Measurements from ENCODE around the gene KIF22.

Gene KIF22

DNA sequence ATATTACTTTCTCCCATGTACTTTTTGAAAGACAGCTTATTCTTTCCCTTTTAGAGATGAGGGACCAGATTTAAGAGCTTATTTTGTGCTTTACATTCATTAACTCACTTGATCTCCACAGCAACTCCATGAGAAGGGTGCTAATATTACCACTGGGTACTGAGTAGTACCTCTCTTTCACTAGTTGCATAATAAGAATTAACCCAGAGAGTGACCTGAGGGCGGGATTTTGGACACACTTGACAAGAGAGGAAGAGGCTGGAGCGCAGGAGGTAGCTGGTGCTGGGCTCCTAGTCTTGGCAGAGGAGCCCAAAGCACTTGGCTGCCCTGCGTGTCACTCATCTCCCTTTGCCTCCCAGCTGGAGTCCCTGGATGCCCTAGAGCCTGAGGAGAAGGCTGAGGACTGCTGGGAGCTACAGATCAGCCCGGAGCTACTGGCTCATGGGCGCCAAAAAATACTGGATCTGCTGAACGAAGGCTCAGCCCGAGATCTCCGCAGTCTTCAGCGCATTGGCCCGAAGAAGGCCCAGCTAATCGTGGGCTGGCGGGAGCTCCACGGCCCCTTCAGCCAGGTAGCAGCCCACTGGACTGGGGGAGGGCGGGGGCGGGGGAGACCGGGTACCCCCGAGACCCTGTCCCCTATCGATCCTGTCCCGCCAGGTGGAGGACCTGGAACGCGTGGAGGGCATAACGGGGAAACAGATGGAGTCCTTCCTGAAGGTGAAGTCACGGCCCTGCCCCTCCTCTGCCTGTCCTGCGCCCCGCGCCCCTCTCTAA lies 14.1 kb downstream of the KIF22 start:
- peak in 1 of 2 experiments; percentile 53 for DNase-seq

DNA sequence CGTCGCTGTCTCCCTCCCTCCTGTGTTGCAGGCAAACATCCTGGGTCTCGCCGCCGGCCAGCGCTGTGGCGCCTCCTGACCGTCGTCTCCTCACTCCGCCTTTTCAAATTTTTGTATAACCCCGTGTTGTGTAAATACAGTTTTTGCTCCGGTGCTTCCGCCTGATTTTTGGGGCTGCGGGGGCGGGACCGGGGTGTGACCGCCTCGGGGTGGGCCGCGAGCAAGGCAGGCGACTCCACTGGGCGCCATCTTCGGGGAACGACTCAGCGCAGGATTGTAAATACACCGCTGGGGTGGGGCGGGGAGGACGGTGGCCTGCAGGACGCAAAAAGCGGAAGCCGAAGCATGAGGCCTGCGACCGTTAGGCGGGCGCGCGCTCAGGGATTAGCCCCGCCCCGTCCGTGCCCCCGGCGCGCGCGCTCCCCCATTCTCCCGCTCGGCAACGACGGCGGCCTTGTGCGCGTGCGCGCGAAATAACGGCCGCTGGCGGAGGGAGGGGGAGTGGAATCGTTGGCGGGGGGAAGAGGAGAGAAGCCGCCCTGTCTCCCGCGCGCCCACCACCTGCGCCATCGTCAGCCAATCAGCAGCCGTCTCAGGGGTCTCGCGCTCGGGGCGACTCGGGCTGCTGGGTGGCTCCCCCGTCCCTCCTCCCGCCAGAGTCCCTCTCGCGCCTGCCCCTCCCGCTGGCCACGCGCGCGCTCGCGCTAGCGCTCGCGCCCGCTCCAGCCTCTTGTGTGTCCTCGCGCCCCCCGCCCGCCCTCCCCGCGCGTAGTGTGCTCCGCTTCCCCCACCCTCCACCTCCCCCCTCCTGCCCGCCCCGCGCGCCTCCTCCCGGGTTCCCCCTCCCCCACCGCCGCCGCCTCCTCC lies 14.9 kb downstream of the KIF22 start:
- DNase-seq = peak; percentile 98 to 100

DNA sequence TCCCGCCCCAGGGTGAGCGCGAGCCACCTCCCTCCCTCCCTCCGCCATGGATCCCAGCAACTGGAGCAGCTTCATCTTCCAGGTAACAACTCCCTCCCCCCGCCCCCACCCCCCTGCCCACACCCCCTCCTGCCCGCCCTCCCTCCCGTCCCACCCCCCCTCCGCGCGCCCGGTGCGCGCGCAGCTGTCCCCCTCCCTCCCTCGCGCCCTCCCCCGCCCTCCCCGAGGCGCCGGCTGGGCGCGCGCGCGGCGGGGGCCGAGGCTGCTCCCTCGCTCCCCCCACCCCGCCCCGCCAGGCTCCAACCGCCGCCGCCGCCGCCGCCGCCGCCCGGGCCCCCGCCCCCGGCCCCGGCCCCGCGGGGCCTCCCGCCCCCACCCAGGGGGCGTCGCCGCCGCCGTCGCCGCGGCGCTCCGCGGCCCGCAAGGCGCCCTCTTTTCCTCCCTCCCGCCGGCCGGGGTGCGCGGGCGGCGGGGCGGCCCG lies 15.6 kb downstream of the KIF22 start, which contains the start of gene MAZ:
TSS of gene MAZ (plus strand) at position 431 of the 481 bp plus-strand sequence. CDS start 173 bp downstream, outside the sequence.
- DNase-seq = peak; percentile 94 to 95

DNA sequence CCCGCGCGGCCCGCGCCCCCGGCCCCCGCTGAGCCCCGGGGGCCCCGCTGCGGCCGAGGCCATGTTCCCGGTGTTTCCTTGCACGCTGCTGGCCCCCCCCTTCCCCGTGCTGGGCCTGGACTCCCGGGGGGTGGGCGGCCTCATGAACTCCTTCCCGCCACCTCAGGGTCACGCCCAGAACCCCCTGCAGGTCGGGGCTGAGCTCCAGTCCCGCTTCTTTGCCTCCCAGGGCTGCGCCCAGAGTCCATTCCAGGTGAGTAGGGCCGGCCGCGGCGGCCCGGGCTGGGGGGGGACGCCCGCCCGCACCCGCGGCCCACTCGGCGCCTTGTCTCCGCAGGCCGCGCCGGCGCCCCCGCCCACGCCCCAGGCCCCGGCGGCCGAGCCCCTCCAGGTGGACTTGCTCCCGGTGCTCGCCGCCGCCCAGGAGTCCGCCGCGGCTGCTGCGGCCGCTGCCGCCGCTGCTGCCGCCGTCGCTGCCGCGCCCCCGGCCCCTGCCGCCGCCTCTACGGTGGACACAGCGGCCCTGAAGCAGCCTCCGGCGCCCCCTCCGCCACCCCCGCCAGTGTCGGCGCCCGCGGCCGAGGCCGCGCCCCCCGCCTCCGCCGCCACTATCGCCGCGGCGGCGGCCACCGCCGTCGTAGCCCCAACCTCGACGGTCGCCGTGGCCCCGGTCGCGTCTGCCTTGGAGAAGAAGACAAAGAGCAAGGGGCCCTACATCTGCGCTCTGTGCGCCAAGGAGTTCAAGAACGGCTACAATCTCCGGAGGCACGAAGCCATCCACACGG lies 16.3 kb downstream of the KIF22 start:
- DNase-seq = peak; percentile 22 to 76

DNA sequence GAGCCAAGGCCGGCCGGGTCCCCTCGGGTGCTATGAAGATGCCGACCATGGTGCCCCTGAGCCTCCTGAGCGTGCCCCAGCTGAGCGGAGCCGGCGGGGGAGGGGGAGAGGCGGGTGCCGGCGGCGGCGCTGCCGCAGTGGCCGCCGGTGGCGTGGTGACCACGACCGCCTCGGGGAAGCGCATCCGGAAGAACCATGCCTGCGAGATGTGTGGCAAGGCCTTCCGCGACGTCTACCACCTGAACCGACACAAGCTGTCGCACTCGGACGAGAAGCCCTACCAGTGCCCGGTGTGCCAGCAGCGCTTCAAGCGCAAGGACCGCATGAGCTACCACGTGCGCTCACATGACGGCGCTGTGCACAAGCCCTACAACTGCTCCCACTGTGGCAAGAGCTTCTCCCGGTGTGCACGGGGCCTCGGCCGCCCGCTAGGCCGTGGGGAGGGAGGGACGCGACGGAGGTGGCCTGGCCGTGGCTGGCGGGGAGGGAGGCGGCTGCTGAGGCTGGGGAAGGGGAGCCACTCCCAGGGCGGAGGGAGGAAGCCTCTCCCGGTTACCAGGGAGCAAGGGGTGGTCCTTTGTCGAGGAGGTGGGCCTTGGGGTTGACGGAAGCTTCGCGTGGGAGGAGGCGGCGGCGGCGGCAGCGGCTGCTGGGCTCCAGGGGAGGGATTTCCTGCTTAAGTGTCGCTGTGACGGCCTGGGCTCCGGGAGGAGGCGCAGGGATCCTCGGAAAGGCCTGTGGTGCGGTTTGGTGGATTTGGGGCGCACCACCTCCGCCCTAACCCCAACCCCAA lies 17.1 kb downstream of the KIF22 start:
- peak; percentile 91 for DNase-seq

DNA sequence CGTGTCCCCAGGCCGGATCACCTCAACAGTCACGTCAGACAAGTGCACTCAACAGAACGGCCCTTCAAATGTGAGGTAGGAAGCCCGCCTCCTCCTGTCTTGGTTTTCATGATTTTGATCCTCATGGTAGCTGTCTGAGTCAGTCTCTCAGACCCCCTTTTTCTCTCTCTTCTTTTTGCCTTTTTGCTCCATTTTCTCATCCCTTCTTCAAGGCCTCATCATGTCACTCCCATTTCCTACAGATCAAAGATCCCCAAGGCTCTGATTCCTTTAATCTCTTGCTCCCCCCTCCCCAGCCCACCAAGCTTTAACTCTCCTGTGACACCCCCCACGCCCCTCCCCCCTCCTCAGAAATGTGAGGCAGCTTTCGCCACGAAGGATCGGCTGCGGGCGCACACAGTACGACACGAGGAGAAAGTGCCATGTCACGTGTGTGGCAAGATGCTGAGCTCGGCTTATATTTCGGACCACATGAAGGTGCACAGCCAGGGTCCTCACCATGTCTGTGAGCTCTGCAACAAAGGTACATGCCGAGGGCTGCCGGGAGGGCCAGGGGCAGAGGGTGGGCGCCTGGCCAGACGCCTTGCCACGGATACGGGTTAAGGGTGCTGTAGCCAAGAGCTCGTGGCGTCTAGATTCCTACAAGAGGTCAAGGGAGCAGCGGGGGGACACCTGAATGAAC lies 17.8 kb downstream of the KIF22 start:
- DNase-seq = peak in 1 of 2 experiments; percentile 54

DNA sequence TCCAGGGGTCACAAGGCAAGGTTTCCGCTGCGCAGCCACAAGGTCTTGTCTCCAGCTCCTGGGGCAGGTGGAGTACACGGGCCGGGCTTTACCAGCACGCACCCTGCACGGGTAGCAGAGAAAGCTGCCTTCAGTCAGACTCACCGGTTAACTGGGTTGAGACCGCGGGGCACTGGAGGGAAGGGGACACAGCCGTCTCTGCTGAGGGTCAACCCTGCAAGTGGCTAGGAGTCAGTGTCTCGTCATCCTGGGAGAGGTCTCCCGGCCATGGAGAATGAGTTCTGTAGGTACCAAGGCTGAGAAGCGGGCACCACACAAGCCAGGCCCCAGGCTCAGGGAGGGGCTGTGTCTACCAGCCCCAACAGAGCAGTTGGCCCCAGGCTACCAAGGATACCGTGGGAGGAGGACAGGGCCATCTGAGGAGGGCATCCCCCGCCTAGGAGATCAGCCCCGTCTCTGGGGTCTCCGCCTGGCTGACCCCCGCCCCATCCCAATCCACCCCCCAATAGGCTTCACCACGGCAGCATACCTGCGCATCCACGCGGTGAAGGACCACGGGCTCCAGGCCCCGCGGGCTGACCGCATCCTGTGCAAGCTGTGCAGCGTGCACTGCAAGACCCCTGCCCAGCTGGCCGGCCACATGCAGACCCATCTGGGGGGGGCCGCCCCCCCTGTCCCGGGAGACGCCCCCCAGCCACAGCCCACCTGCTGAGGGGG lies 18.6 kb downstream of the KIF22 start:
- peak in 1 of 2 experiments; percentile 59 for DNase-seq

DNA sequence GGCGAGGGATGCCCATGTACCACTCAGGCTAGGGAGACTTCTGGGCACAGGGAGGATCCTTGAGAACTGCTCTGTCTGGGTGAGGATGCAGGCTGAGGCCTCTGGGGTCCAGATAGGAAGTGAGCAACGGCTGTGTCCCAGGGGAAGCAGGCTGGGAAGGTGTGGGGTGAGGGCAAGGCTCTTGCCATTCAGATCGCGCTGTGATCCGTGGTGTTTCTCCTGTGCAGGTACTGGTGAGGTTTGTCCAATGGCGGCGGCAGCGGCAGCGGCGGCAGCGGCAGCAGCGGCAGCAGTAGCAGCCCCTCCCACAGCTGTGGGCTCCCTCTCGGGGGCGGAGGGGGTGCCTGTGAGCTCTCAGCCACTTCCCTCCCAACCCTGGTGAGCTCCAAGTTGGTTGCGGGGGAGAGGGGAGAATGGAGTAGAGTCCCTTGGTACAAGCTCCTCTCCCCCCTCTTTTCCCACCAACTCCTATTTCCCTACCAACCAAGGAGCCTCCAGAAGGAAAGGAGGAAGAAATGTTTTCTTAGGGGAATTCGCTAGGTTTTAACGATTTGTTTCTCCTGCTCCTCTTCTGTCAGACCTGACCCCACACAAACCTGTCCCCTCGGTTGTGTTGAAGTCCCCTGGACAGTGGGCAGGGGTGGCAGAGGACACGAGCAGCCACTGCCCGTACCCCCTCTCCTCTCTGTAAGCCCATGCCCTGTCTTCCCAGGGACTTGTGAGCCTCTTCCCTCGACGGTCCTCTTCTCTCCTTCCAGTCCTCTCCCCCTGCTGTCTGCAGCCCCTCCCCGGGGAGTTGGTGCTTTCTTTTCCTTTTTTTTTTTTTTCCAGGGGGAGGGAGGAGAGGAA lies 19.5 kb downstream of the KIF22 start:
- peak; percentile 66 to 79 for DNase-seq

DNA sequence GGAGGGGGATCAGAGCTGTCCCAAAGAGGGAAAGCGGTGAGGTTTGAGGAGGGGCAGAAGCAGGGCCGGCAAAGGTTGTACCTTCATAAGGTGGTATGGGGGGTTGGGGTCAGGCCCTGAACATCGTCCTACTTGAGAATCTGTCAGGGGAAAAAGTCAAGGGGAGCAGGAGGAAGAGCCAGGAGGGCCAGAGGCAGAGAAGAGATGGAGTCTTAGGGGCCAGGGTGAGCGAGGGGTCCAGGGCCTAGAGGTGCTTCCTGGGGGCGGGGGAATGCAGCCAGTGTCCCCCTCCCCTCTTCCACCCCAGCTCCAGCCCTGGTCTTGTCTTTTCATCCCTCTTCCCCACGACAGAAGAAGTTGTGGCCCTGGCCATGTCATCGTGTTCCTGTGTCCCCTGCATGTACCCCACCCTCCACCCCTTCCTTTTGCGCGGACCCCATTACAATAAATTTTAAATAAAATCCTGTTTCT lies 20.2 kb downstream of the KIF22 start:
- DNase-seq = peak in 1 of 2 experiments; percentile 61

DNA sequence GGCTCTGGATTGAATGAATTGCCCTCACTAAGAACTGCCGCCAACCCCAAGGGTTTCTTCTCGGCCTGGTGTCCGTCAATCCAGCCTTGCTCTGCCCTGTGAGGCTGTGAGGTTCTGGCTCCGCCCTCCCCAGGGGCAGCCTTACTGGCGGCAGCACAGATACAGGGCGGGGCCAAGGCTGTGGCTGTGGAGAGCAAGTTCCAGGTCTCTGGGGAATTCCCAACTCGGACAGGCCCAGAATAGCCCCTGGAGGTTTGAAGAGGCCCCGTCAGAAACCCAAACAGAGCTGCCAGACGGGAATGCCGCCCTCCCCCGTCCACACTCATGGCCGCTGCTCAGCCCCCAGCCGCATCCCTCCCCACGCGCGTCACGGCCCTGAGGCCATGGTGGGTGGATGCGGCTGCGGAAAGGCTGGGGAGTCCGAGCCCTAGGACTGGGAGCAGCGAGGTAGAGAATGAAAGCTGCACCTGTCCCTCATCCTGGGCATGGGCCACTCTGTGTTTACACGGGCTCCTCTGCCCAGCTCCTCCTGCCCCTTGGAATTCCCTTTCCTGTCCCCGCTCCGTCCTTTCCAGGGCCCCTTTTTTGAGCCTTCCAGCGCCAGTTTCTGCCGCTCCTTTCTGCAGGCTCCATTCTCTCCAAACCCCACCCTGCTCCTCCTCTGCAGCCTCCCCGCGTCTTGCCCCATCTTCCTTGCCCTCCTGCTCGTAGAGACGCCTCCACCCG lies 20.8 kb downstream of the KIF22 start:
- DNase-seq = peak; percentile 96 to 99

DNA sequence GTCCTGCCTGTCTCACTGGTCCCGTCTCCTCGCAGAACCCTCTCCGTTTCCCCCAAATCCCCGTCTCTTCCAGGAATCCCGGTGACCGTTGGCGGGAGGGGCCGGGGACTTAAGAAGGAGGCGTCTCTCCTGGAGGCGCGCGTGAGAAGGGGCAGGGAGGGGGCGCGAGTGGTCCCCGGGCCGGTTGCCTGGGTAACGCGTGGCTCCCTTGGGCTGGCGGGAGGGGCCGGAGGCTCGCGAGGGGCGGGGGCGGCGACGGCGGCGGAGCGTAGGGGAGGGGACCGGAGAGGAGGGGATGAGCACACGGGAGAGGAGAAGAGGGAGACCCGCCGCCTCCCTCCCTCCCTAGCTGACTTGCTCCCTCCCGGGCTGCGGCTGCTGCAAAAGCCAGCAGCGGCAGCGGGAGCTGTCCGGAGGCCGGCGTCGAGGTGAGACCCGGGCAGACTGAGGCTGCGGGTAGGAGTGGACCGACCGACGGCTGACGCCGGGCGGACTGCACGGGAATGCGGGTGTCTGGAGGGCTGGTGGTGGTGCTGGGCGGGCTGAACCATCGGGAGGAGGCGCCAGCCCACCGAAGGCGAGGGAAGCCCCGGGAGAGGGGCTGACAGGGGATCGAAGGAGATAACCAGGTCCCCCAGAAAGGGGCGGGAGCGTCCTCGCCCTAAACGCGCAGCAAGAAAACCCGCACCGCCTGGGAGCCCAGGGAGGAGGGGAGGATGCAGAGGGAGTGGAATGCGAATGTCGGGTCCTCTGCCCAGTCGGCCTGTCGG lies 21.5 kb downstream of the KIF22 start, which contains the start of gene PRRT2:
TSS of gene PRRT2 (plus strand) at position 298 of the 770 bp plus-strand sequence. CDS start 862 bp downstream, outside the sequence.
- peak; percentile 83 to 90 for DNase-seq

DNA sequence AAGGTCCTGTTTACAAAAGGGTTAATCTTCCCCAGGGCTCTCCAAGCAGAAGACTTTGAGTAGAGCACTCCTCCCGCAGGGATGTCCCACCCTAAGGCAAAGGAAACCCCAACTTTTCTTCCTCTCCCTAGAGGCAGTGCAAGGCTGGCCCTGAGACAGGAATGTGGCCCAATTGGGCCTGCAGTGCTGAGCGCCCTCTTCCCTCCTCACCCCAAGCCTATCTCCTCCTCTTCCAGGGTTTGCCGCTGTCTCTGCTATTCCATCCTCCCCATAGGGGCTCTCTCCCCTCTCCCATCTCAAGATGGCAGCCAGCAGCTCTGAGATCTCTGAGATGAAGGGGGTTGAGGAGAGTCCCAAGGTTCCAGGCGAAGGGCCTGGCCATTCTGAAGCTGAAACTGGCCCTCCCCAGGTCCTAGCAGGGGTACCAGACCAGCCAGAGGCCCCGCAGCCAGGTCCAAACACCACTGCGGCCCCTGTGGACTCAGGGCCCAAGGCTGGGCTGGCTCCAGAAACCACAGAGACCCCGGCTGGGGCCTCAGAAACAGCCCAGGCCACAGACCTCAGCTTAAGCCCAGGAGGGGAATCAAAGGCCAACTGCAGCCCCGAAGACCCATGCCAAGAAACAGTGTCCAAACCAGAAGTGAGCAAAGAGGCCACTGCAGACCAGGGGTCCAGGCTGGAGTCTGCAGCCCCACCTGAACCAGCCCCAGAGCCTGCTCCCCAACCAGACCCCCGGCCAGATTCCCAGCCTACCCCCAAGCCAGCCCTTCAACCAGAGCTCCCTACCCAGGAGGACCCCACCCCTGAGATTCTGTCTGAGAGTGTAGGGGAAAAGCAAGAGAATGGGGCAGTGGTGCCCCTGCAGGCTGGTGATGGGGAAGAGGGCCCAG lies 22.4 kb downstream of the KIF22 start:
- DNase-seq = peak in 1 of 2 experiments; percentile 30

DNA sequence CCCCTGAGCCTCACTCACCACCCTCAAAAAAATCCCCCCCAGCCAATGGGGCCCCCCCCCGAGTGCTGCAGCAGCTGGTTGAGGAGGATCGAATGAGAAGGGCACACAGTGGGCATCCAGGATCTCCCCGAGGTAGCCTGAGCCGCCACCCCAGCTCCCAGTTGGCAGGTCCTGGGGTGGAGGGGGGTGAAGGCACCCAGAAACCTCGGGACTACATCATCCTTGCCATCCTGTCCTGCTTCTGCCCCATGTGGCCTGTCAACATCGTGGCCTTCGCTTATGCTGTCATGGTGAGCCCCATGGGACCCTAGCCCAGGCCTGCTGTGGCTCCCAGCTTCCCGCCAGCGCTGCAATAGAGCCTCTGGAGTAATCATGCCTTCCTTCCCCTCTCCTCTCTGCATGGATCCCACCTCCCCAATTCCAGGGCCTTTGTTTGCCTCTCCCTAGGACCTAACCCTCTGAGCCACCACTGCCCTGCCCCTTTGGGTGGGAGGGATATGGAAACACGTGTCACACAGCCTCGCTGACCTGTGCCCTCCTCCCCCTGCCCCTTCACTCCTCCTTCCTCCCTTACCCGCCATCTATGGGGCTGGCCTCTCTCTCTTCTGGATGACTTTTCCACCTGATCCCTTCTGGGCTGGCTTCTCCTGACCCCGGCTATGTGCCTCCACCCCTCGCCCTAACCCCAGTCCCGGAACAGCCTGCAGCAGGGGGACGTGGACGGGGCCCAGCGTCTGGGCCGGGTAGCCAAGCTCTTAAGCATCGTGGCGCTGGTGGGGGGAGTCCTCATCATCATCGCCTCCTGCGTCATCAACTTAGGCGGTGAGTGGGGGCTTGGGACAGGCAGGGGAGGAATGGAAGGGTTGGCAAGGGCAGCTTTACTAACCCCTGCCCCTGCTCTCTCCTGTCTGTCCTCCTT lies 23.4 kb downstream of the KIF22 start:
- peak in 1 of 2 experiments; percentile 30 for DNase-seq

DNA sequence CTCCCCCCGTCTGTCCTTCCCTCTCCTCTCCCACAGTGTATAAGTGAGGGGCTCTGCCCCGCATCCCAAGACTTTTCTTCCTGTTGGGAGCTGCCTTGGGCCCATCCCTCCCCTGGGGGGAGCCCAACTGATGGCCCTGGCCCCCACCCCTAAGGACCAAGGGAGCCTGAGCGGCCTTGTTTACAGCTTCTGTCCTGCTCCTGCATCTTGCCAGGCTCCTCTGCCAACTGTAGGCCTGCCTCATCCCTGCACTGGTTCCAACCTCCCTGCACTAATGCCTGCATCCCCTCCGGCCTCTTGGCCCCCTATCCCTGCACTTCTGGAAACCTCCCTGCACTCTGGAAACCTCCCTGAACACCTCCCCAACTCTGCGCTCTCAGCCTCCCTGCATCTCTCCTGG lies 24.0 kb downstream of the KIF22 start:
- DNase-seq = no peak

DNA sequence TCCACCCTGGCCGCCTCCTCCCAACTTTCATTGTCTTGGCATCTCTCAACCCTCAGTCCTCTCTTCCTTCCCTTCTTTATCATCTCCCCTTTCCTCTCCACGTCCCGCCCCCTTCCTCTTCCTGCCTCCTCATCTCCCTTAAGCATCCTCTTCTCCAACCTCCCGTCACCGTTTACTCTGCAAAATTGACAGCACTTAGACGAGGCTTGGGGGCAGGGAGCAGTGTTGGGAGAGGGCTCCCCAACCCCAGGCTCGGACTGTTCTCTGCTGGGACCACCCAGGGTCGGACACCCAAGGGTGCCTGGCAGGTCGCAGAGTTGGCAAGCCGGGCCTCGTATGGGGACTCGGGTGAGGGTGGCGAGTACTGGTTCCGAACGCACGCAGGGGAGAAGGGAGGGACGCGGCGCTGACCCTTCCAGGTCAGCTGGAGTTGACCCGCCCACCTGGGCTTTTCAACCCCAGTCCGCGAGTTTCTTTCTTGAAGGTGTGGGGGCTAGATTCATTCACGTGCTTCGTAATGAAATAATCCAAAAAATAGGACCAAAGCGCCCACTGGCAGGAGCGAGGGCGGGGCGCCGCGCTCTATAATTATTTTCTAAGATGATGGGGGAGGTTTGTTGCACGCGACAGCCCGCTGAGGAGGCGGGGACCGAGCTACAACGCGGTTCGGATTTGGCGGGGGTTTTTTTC lies 24.6 kb downstream of the KIF22 start:
- DNase-seq = peak; percentile 45 to 73

Data from NCI-H526 (cell line).